K562 (cell line): Measurements from ENCODE around the gene PTCH2. TPM values are rescaled to one million over a fixed set of nuclear protein-coding genes. Genes with fewer than 3 reads are reported as not detected.

ENCODE experiments used
- CEBPG ChIP-seq, 3 experiments: fragments of 200-800 bp in 1 of 3; sonication (Bioruptor generic) in 1 of 3; sonication (generic) in 1 of 3; formaldehyde crosslinking in 1 of 3; IDR thresholded peaks in 2 of 3; conservative IDR thresholded peaks in 1 of 3; 2 replicates each; pipeline versions ENCODE4 v1.6.1 to v1.8.0; 2016 to 2022; ENCODE audit warnings: missing compliant biosample characterization in 2 of 3, missing genetic modification characterization in 2 of 3, mild to moderate bottlenecking in 1 of 3, missing genetic modification reagents in 1 of 3
- CHD1 ChIP-seq: fragments of 200-600 bp; sonication (generic); IDR thresholded peaks from one replicate; pipeline ENCODE4 v1.6.1; 2012; ENCODE audit warnings: mild to moderate bottlenecking, moderate library complexity, low read length, inconsistent platforms
- CREBBP ChIP-seq: IDR thresholded peaks from one replicate; pipeline ENCODE4 v1.6.1; 2012; ENCODE audit warnings: low read depth, mild to moderate bottlenecking, control low read depth, inconsistent platforms, low read length
- CREM ChIP-seq: IDR thresholded peaks from 2 replicates; pipeline ENCODE4 v1.6.1; 2014; ENCODE audit warnings: antibody characterized with exemption, low read depth
- ELF1 ChIP-seq: fragments of 200-800 bp; sonication (Bioruptor generic); IDR thresholded peaks from 2 replicates; pipeline ENCODE4 v1.6.1; 2016; ENCODE audit warnings: missing genetic modification characterization, missing compliant biosample characterization
- EP300 ChIP-seq: IDR thresholded peaks from 2 replicates; pipeline ENCODE4 v1.6.1; 2012; ENCODE audit warnings: low read length, improper control_type of control experiment
- FOXJ2 ChIP-seq: fragments of 200-800 bp; sonication (Bioruptor generic); IDR thresholded peaks from 2 replicates; pipeline ENCODE4 v1.6.1; 2016; ENCODE audit warnings: missing genetic modification characterization, missing compliant biosample characterization
- FOXK1 ChIP-seq: sonication (generic); formaldehyde crosslinking; IDR thresholded peaks from 2 replicates; pipeline ENCODE4 v1.8.0; 2022; ENCODE audit warnings: missing genetic modification reagents, mild to moderate bottlenecking, borderline replicate concordance
- GTF2E2 ChIP-seq: fragments of 200-800 bp; sonication (Bioruptor generic); IDR thresholded peaks from 2 replicates; pipeline ENCODE4 v1.6.1; 2016; ENCODE audit warnings: missing genetic modification characterization, missing compliant biosample characterization
- HDAC2 ChIP-seq: fragments of 450-650 bp; IDR thresholded peaks from 2 replicates; pipeline ENCODE4 v1.6.1; 2016; ENCODE audit warnings: mild to moderate bottlenecking
- HMG20A ChIP-seq: fragments of 450-650 bp; formaldehyde crosslinking; conservative IDR thresholded peaks from 2 replicates; pipeline ENCODE4 v1.4.0; 2020; ENCODE audit warnings: mild to moderate bottlenecking, mixed read lengths
- MAFF ChIP-seq: IDR thresholded peaks from 2 replicates; pipeline ENCODE4 v1.6.1; 2012; ENCODE audit warnings: low read length, improper control_type of control experiment
- MAFG ChIP-seq: fragments of 450-650 bp; conservative IDR thresholded peaks from 2 replicates; pipeline ENCODE4 v1.6.1; 2016; ENCODE audit warnings: missing genetic modification characterization, missing compliant biosample characterization
- MITF ChIP-seq: IDR thresholded peaks from 2 replicates; pipeline ENCODE4 v1.6.1; 2014; ENCODE audit warnings: antibody characterized with exemption
- MTA2 ChIP-seq: fragments of 450-650 bp; IDR thresholded peaks from 2 replicates; pipeline ENCODE4 v1.6.1; 2016; ENCODE audit warnings: low read depth
- NKRF ChIP-seq: fragments of 450-650 bp; IDR thresholded peaks from 2 replicates; pipeline ENCODE4 v1.6.1; 2016; ENCODE audit warnings: borderline replicate concordance
- SETDB1 ChIP-seq: IDR thresholded peaks from one replicate; pipeline ENCODE4 v1.6.1; 2012; ENCODE audit warnings: low read length, control low read depth, inconsistent platforms
- SPI1 ChIP-seq: IDR thresholded peaks from 2 replicates; pipeline ENCODE4 v1.6.1; 2011; ENCODE audit warnings: low read depth, low read length, control low read depth, borderline replicate concordance
- STAT5A ChIP-seq: IDR thresholded peaks from 2 replicates; pipeline ENCODE4 v1.6.1; 2012; ENCODE audit warnings: low read length, inconsistent platforms, borderline replicate concordance
- TAF15 ChIP-seq: fragments of 200-400 bp; formaldehyde crosslinking; IDR thresholded peaks from 2 replicates; pipeline ENCODE4 v1.6.1; 2017; ENCODE audit warnings: mild to moderate bottlenecking, low read depth, low read length, moderate library complexity
- TAL1 ChIP-seq: fragments of 450-650 bp; IDR thresholded peaks from 2 replicates; pipeline ENCODE4 v1.6.1; 2016; ENCODE audit warnings: mild to moderate bottlenecking
- THRAP3 ChIP-seq: fragments of 450-650 bp; IDR thresholded peaks from 2 replicates; pipeline ENCODE4 v1.6.1; 2016; ENCODE audit warnings: mild to moderate bottlenecking, inconsistent platforms, borderline replicate concordance
- XRCC3 ChIP-seq: fragments of 450-650 bp; IDR thresholded peaks from 2 replicates; pipeline ENCODE4 v1.6.1; 2017; ENCODE audit warnings: mild to moderate bottlenecking, moderate library complexity
- ZBTB2 ChIP-seq: fragments of 450-650 bp; IDR thresholded peaks from 2 replicates; pipeline ENCODE4 v1.6.1; 2016; ENCODE audit warnings: antibody characterized with exemption
- ZEB2 ChIP-seq: fragments of 450-650 bp; IDR thresholded peaks from 2 replicates; pipeline ENCODE4 v1.6.1; 2016
- ZNF165 ChIP-seq: fragments of 250-450 bp; sonication (Bioruptor Pico); IDR thresholded peaks from 2 replicates; pipeline ENCODE4 v1.4.0; 2020; ENCODE audit warnings: borderline replicate concordance
- polyA plus RNA-seq, 8 experiments: library from polyadenylated mRNA; depleted of rRNA in 4 of 8; stranded (reverse) in 5 of 8; unstranded in 3 of 8; fragments of >200 nt; fragmentation: Nextera tagmentation in 2 of 8; fragmentation: Illumina TruSeq in 1 of 8; extraction: Ambion mirVana in 2 of 8; extraction: Trizol in 1 of 8; gene quantifications; 2 replicates each; pipeline versions ENCODE4 v1.2.1 to v1.2.3, GENCODE V29; 2011 to 2014; ENCODE audit warnings: inconsistent platforms in 1 of 8, missing spikeins in 1 of 8
- total RNA-seq, 7 experiments: library from RNA; depleted of rRNA in 6 of 7; stranded (reverse); fragments of >200 nt in 6 of 7; fragmentation: Illumina TruSeq in 2 of 7; extraction: Trizol in 2 of 7; gene quantifications; 2 replicates each; pipeline versions ENCODE4 v1.2.1 to v1.2.3, GENCODE V29; 2011 to 2021; ENCODE audit warnings: low replicate concordance in 1 of 7

PTCH2 gene
- total and polyA plus RNA-seq, 9 of the 15 experiments (the other 6 are each of a cell fraction or from before 2014, with no cell fraction given) = 0.15 to 27.3 (median 0.48) TPM; not detected in 1

- no peak for TF ChIP-seq STAT5A
- TF ChIP-seq FOXJ2 = no peak
- TF ChIP-seq XRCC3 = no peak
- TF ChIP-seq ZNF165 (CRISPR knock-in tag) = no peak
- peak; percentile 87 for TF ChIP-seq ZEB2
- no peak for TF ChIP-seq CREM
- TF ChIP-seq TAL1 = peak; percentile 72
- no peak for TF ChIP-seq CREBBP
- peak; percentile 33; the same call in 1 of the 2 replicates for TF ChIP-seq HDAC2
- TF ChIP-seq HMG20A (CRISPR knock-in tag) = no peak
- TF ChIP-seq SPI1 = no peak
- TF ChIP-seq TAF15 = no peak
- no peak for TF ChIP-seq SETDB1
- no peak for TF ChIP-seq GTF2E2 (tag)
- 0 out of 2 replicates have a peak, but pooled peaks have one; percentile 28 for TF ChIP-seq THRAP3
- TF ChIP-seq MAFF = no peak
- no peak for TF ChIP-seq MAFG (tag)
- TF ChIP-seq EP300 = peak; percentile 56
- TF ChIP-seq FOXK1 (CRISPR knock-in tag) = no peak
- peak; percentile 15; the same call in 1 of the 2 replicates for TF ChIP-seq CEBPG (CRISPR knock-in tag; IDR thresholded peaks at IDR 0.05)
- TF ChIP-seq CEBPG (tag; conservative IDR thresholded peaks at IDR 0.05 in 1 of 2, IDR thresholded peaks at IDR 0.05 in 1 of 2) = no peak
- TF ChIP-seq NKRF = peak; percentile 57; the same call in 1 of the 2 replicates
- peak; percentile 28; the same call in 1 of the 2 replicates for TF ChIP-seq ZBTB2
- TF ChIP-seq MITF = 0 out of 2 replicates have a peak, but pooled peaks have one; percentile 12
- no peak for TF ChIP-seq CHD1
- peak; percentile 51; the same call in 1 of the 2 replicates for TF ChIP-seq MTA2
- TF ChIP-seq ELF1 (tag) = no peak
Observed at GRCh38 chr1:44801491-44802305, 41.4 kb downstream of the PTCH2 start (continued).
